ENCODE results near the gene OGFR. TPM values are rescaled to one million over a fixed set of nuclear protein-coding genes. Genes with fewer than 3 reads are reported as not detected.
"Not testable (repeated sequence)": the region's sequence is repeated elsewhere in the genome, so short reads cannot be mapped to it uniquely, and the experiment has no call there.

The OGFR gene
- total RNA-seq, 4 donors from 2014 or later, result 32.1 to 54.1 (median 42.5) TPM

- Histone ChIP-seq H3K4me3 (no peak overlapping the region), H3K9me3 (no peaks in the 10 kb centered on the region), H3K4me1 (peaks cover 11% of the 10 kb centered on the region), H3K36me3 (peaks cover 33% of the 10 kb centered on the region), H3K27me3 (no peaks in the 10 kb centered on the region), H3K27ac (no peak overlapping the region)
- DNase-seq (ENCODE audit: low spot score in 2 of 2), result no peak
- TF ChIP-seq POLR2A (IDR thresholded peaks at IDR 0.05) (no peak), POLR2AphosphoS5 (IDR thresholded peaks at IDR 0.05) (no peak), EP300 (IDR thresholded peaks at IDR 0.05) (no peak)
- TF ChIP-seq, protein P1, sequence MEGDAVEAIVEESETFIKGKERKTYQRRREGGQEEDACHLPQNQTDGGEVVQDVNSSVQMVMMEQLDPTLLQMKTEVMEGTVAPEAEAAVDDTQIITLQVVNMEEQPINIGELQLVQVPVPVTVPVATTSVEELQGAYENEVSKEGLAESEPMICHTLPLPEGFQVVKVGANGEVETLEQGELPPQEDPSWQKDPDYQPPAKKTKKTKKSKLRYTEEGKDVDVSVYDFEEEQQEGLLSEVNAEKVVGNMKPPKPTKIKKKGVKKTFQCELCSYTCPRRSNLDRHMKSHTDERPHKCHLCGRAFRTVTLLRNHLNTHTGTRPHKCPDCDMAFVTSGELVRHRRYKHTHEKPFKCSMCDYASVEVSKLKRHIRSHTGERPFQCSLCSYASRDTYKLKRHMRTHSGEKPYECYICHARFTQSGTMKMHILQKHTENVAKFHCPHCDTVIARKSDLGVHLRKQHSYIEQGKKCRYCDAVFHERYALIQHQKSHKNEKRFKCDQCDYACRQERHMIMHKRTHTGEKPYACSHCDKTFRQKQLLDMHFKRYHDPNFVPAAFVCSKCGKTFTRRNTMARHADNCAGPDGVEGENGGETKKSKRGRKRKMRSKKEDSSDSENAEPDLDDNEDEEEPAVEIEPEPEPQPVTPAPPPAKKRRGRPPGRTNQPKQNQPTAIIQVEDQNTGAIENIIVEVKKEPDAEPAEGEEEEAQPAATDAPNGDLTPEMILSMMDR (IDR thresholded peaks at IDR 0.05), result no peak
- WGBS, result 93% methylated on average over 12 of the region's 12 CpGs
These were observed 48.2 kb downstream of the OGFR start for GRCh38 chr20:62852841-62853240.

DNA sequence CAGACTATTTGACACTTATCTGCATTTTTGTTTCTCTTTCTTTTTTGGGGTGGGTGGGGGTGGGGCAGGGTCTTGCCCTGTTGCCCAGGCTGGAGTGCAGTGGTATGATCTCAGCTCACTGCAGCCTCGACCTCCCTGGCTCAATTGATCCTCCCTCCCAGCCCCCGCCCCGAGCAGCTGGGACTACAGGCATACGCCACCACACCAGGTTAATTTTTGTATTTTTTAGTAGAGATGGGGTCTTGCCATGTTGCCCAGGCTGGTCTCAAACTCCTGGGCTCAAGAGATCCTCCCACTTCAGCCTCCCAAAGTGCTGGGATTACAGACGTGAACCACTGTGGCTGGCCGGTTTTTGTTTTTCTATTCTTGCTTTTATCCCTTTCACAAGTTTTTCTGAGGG, 48.7 kb downstream of the OGFR start:
- not testable (repeated sequence) for DNase-seq (ENCODE audit: low spot score in 2 of 2); H3K9me3 ChIP-seq; H3K27ac ChIP-seq; H3K4me3 ChIP-seq; H3K27me3 ChIP-seq
- peaks cover 33% of the 10 kb centered on the region for H3K36me3 ChIP-seq
- WGBS, result 88% methylated on average over 6 of the region's 6 CpGs
- H3K4me1 ChIP-seq, result peaks cover 11% of the 10 kb centered on the region

DNA sequence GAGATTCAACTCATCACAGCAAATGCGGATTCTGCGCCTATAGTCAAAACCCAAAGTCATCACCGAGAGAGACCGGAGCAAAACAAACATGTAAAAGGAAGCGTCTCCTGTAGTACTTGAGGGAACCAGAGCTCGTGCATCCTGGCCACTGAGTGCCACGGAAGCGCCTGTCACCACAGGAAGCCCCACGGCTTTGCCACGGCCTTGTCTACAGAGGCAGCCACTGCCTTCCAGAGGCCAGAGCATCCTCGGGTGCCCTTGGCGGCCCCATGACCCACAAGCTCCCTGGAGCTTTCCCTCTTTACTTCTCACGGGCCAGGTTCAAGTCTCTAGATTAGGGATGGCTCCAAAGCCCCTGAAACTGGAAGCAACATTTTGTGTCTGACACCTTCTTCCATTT, 49.5 kb downstream of the OGFR start:
- H3K27me3 ChIP-seq, result no peaks in the 10 kb centered on the region
- H3K4me3 ChIP-seq, result no peak overlapping the region
- TF ChIP-seq POLR2AphosphoS5 (IDR thresholded peaks at IDR 0.05), result no peak
- TF ChIP-seq EP300 (IDR thresholded peaks at IDR 0.05), result no peak
- no peak for TF ChIP-seq POLR2A (IDR thresholded peaks at IDR 0.05)
- TF ChIP-seq, protein P1 (IDR thresholded peaks at IDR 0.05), result no peak
- 95% methylated on average over 13 of the region's 13 CpGs for WGBS
- H3K27ac ChIP-seq, result no peak overlapping the region
- DNase-seq (ENCODE audit: low spot score in 2 of 2), result no peak
- peaks cover 33% of the 10 kb centered on the region for H3K36me3 ChIP-seq
- H3K9me3 ChIP-seq, result no peaks in the 10 kb centered on the region
- peaks cover 13% of the 10 kb centered on the region for H3K4me1 ChIP-seq

- H3K36me3 ChIP-seq, result peaks cover 33% of the 10 kb centered on the region
- no peak overlapping the region for H3K27ac ChIP-seq
- H3K4me1 ChIP-seq, result peaks cover 21% of the 10 kb centered on the region
- no peaks in the 10 kb centered on the region for H3K27me3 ChIP-seq
- TF ChIP-seq POLR2A (IDR thresholded peaks at IDR 0.05), result no peak
- TF ChIP-seq POLR2AphosphoS5 (IDR thresholded peaks at IDR 0.05), result no peak
- TF ChIP-seq EP300 (IDR thresholded peaks at IDR 0.05), result no peak
- TF ChIP-seq, protein P1 (IDR thresholded peaks at IDR 0.05), result no peak
- H3K9me3 ChIP-seq, result no peaks in the 10 kb centered on the region
- H3K4me3 ChIP-seq, result no peak overlapping the region
- no peak for DNase-seq (ENCODE audit: low spot score in 2 of 2)
- WGBS, result 95% methylated on average over 5 of the region's 5 CpGs
These were observed 50.5 kb downstream of the OGFR start for GRCh38 chr20:62855120-62855519.

GRCh38 chr20:62856931-62857619, 52.4 kb downstream of the OGFR start:
- TF ChIP-seq EP300 (IDR thresholded peaks at IDR 0.05), result no peak
- TF ChIP-seq, protein P1 (IDR thresholded peaks at IDR 0.05), result no peak
- no peak for TF ChIP-seq POLR2A (IDR thresholded peaks at IDR 0.05)
- peak in 1 of 3 donors; percentile 13 for TF ChIP-seq POLR2AphosphoS5 (IDR thresholded peaks at IDR 0.05)
- Histone ChIP-seq H3K27me3 (no peaks in the 10 kb centered on the region), H3K36me3 (peaks cover 31% of the 10 kb centered on the region), H3K27ac (peak overlapping the region; percentile 29), H3K9me3 (no peaks in the 10 kb centered on the region), H3K4me1 (peaks cover 31% of the 10 kb centered on the region), H3K4me3 (no peak overlapping the region)
- no peak for DNase-seq (ENCODE audit: low spot score in 2 of 2)
- 75% methylated on average over 24 of the region's 25 CpGs for WGBS
